Activated T-cell treated with anti-CD3 and anti-CD28 coated beads for 1 hour (primary cell): Measurements from ENCODE around the gene CD276.
"Not testable (repeated sequence)": the region's sequence is repeated elsewhere in the genome, so short reads cannot be mapped to it uniquely, and the experiment has no call there.

ENCODE experiments used
- DNase-seq: peaks from one replicate; pipeline ENCODE4 v3.0.0-alpha.2; 2020; ENCODE audit warnings: low read depth

The CD276 gene

DNA sequence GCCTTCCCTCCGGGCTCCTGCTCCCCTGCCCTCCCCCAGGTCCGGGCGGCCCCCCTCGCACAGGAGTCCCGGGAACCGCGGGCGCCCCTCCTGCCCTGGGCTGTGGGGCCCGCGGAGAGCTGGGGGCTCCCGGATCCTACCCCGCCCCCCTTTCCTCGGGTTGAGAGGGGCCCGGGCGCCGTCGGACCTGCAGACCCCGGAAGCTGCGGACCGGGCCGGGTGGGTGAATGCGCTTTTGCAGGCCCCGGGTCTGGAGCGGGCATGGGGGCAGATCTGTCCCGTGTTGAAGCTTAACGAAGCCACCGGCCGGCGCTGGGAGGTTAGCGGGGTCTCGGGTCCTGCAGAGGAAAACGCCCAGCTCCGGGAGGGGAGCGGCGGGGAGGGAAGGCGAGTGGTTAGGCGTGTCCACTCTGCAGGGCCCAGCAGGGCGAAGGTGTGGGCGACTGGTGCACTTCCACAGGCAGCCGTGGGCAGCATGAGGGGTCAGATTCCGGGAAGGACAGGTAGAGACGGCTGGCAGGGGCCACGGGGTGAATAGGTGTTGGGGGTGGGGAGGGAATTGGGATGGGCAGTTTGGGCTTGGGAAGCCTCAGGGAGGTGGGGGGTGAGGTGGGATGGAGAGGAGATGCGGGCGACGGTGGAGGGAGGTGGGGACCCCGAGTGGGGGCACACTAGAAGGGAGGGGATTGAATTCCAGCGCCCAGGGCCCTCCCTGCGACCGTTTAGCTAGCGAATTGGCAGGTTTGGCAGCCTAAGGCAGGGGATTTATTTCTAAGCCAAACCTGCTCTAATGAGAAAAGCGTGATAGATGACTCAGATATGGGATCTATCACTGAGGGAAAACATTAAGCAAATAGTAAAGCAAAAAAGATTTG is 635 bp downstream of the CD276 start:
- no peak for DNase-seq

DNA sequence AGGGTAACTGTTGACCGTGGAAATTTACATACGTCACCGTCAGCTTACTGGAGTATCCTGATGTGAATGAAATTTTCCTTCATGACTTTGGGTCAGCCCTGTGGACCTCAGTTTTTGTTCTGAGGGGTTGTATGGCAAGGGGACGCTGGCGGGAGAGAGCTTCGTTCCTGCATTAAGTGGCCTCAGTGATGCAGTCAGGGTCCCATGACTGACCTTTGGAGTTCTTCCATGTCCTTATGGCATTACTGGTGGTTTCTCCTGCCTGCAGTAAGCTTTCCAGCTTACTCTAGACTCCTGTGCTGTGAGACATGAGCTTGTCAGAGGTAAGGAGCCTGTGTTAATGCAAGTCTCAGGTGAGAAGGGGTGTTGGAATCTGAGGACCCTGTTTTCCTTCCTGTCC is 1.8 kb downstream of the CD276 start:
- DNase-seq = no peak

- no peak for DNase-seq
Measured at GRCh38 chr15:73686781-73687256, 2.6 kb downstream of the CD276 start.

DNA sequence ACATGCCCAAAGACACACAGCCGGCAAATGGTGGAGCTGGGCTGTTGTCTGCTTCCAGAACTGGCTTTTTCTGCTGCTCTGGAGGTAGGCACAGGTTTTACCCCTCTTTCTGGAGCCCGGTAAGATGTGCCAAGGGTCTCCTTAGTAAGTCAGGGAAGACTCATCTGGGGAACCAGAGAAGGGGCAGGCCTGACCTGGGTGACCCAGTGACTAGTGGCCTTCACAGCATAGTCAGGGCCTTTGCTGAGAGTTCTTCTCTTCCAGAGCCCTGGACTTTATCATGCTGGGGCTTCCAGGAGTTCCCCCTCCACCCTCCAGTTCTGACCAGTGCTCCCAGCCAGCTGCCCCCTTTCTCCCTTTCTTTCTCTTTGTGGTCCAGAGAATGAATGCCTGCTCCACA is 3.2 kb downstream of the CD276 start:
- DNase-seq = no peak

DNA sequence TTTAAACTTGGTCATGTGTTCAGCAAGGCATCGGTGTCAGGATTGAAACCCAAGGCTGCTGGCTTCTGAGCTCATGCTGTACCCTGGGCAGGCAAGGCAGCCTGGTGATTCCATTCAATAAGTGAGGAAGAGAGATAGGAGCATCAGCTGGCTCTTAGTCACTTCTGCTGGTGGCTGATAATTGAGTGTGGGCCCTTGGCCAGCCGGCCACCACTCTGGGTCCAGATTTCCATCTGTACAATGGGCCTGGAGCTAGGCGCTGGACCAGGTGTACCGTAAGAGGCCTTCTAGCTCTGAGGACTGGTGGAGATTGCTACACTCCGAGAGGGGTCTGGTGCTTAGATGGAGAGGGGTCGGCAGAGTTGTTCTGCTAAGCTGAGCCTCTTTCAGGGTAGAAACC is 4.3 kb downstream of the CD276 start:
- no peak for DNase-seq

- no peak for DNase-seq
Measured at GRCh38 chr15:73691396-73691795, 7.2 kb downstream of the CD276 start.

DNA sequence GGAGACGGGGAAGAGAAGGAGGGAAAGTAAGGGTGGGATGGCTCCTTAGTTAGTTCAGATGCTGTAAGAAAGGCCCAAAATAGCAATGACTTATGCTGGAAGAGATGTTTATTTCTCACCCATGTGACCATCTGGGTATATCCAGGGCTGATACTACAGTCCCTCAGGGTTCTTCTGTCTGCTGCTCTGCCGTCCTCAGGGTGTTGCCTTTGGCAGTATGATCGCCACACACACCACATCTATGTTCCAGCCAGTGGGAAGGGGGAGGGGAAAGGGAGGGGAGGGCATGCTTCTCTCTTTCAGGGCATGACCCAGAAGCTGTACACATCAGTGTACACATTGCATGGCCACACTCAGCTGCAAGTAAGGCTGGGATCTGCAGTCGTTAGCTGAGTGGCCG is 10.2 kb downstream of the CD276 start:
- no peak for DNase-seq

GRCh38 chr15:73695773-73696640 is 11.8 kb downstream of the CD276 start:
- no peak for DNase-seq

DNA sequence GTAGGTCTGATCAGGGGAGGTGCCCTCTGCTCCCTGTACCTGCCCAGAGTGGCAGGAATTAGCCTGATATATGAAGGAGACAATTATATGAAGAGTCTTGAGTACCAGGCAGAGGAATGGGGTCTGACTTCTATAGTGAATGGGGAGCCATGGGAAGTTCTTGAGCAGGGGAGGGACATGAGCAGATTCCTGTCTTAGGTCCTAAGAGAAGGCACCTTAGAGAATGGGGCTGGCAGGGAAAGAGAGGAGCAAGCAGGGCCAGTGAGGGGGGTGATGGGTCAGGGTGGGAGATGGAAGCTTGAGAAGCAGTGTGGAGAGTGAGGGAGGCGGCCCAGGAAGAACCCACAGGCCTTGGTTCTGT is 12.4 kb downstream of the CD276 start:
- no peak for DNase-seq

DNA sequence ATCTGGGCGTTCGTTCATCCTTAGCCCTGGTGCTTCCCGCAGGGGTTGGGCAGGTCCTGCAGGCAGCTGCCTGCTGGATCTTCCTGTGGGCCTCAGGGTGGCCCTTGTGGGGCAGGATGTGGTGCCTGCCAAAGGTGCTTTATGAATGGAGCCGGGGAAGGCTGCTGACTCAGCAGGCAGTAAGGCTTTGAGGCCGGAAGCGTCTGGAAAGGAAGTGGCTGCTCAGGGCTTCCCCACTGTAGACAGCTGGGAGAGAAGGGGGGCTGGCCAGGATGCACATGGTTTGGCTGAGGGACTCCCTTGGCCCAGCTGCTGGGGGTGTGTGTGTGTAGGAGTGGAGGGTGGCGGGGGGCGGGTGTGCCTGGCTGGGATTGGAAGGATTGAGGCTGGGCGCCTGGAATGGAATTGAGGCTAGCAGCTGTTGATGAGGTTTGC is 12.9 kb downstream of the CD276 start:
- DNase-seq = peak; percentile 47

GRCh38 chr15:73699249-73700040 is 15.3 kb downstream of the CD276 start:
- DNase-seq = no peak

- peak; percentile 63 for DNase-seq
Measured at GRCh38 chr15:73700041-73700842, 16.1 kb downstream of the CD276 start.

- not testable (repeated sequence) for DNase-seq
Measured at GRCh38 chr15:73702311-73703239, 18.4 kb downstream of the CD276 start.

DNA sequence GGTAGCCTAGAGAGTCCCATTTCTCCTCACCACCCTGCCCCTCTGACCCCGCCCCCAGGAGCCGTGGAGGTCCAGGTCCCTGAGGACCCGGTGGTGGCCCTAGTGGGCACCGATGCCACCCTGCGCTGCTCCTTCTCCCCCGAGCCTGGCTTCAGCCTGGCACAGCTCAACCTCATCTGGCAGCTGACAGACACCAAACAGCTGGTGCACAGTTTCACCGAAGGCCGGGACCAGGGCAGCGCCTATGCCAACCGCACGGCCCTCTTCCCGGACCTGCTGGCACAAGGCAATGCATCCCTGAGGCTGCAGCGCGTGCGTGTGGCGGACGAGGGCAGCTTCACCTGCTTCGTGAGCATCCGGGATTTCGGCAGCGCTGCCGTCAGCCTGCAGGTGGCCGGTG is 19.4 kb downstream of the CD276 start:
- not testable (repeated sequence) for DNase-seq

GRCh38 chr15:73704142-73704868 is 20.1 kb downstream of the CD276 start:
- not testable (repeated sequence) for DNase-seq

DNA sequence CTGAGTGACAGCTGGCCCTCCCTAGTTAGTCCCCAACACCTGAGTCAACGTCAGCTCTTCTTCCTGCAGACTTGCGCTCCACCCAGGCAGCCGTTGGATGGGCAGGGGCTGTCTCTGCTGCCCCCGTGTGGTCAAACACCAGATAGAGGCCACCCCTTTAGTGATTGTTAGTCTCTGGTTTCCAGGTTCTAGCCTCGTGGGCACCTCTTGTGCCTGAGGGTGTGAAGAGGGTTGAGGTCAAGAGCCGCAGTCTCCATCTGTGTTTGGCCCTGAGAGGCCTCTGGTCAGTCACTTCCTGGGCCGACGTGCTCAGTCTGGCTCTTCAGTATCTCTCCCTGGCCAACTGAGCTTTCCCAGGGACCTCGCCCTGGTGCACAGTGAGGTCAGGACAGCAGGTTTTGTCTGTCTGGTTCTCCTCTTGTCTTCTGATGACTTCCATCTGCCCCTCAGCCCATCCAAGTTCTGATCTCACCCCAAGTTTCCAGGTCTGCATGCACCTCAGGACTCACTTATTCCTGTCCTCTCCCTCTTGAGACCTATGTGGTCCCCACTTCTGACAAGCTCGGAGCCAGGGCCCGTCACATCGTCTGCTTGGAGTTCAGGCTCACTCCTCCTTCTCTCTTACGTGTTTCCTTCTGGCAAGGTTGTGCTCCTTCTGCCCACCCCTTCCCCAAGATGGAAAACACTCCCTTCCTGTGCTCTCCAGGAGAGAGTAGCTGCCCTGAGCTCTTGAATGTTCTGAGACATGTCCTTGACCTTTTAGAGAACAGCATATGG is 20.9 kb downstream of the CD276 start:
- peak; percentile 58 for DNase-seq

GRCh38 chr15:73708691-73709090 is 24.5 kb downstream of the CD276 start:
- DNase-seq = no peak

- DNase-seq = no peak
Measured at GRCh38 chr15:73709241-73709640, 25.1 kb downstream of the CD276 start.

GRCh38 chr15:73709686-73710085 is 25.5 kb downstream of the CD276 start:
- no peak for DNase-seq
